Upper lobe of left lung (tissue), 6 donors: ENCODE results near the gene CRYBA2. TPM values are rescaled to one million over a fixed set of nuclear protein-coding genes. Genes with fewer than 3 reads are reported as not detected.

Experiments
- ATAC-seq, 2 donors: fragments of 200-7000 bp; cut with Tn5 transposase; one replicate each; pipeline ENCODE4 v1.9.1; 2022; ENCODE audit warnings: mild to moderate bottlenecking in 2 of 2, moderate library complexity in 2 of 2; ENCODE audit not compliant: low FRiP score in 2 of 2
- DNase-seq, 2 donors: peaks; one replicate each; pipeline ENCODE4 v3.0.0-alpha.2; 2019 to 2020
- H3K27ac ChIP-seq, 4 donors: fragments of 200-600 bp; sonication (generic); one replicate each; pipeline ENCODE4 v1.5.1; 2016 to 2019
- H3K27me3 ChIP-seq, 4 donors: fragments of 200-600 bp; sonication (generic); one replicate each; pipeline ENCODE4 v1.5.1; 2017 to 2019
- H3K36me3 ChIP-seq, 4 donors: fragments of 200-600 bp; sonication (generic); one replicate each; pipeline ENCODE4 v1.5.1; 2016 to 2019
- H3K4me1 ChIP-seq, 4 donors: fragments of 200-600 bp; sonication (generic); one replicate each; pipeline ENCODE4 v1.5.1; 2018 to 2019
- H3K4me3 ChIP-seq, 4 donors: fragments of 200-600 bp; sonication (generic); one replicate each; pipeline ENCODE4 v1.5.1; 2017 to 2019; ENCODE audit warnings: mild to moderate bottlenecking in 2 of 4, moderate library complexity in 1 of 4
- H3K9me3 ChIP-seq, 4 donors: fragments of 200-600 bp; sonication (generic); one replicate each; pipeline ENCODE4 v1.5.1; 2018 to 2019
- CTCF ChIP-seq, 6 experiments: fragments of 450-650 bp in 4 of 6; fragments of 200-600 bp in 2 of 6; sonication (generic) in 2 of 6; IDR thresholded peaks; one replicate each; pipeline ENCODE4 v1.5.1; 2016 to 2019; ENCODE audit warnings: antibody characterized with exemption in 6 of 6
- EP300 ChIP-seq, 4 donors: sonication (generic); formaldehyde crosslinking; IDR thresholded peaks; one replicate each; pipeline ENCODE4 v1.5.1; 2017; ENCODE audit warnings: antibody characterized with exemption in 4 of 4, control low read depth in 2 of 4
- POLR2A ChIP-seq, 4 donors: fragments of 450-650 bp; IDR thresholded peaks; one replicate each; pipeline ENCODE4 v1.5.1; 2016 to 2017; ENCODE audit warnings: antibody characterized with exemption in 4 of 4, mild to moderate bottlenecking in 2 of 4
- POLR2AphosphoS5 ChIP-seq, 2 donors: sonication (generic); formaldehyde crosslinking; IDR thresholded peaks; one replicate each; pipeline ENCODE4 v1.5.1; 2017; ENCODE audit warnings: antibody characterized with exemption in 2 of 2
- WGBS, 2 donors: methylation state at CpG; one replicate each; pipeline ENCODE4 v1.1.5; 2017 to 2018; 5-methylcytosine and 5-hydroxymethylcytosine counted together
- total RNA-seq, 6 donors: library from RNA; depleted of rRNA in 4 of 6; stranded (reverse); fragments of >200 nt in 4 of 6; gene quantifications; one replicate each; pipeline versions ENCODE4 v1.1.0 to v1.2.1, GENCODE V29; 2016 to 2021
- donor health status: DM: no; HTN: no; CAD: no; lungs with moderate emphysema.
- donor health status: DM: no; HTN: yes; CAD: no; lungs with severe emphysema.

Gene CRYBA2
- total RNA-seq, 6 donors from 2014 or later = not detected

- ATAC-seq (no peak), DNase-seq (no peak)
- Histone ChIP-seq H3K36me3 (no peaks in the 10 kb centered on the region), H3K27ac (no peak overlapping the region), H3K27me3 (no peaks in the 10 kb centered on the region), H3K9me3 (no peaks in the 10 kb centered on the region), H3K4me3 (no peak overlapping the region), H3K4me1 (peaks cover 0 to 11% (median 0%) of the 10 kb centered on the region in 4 donors)
- no peak for TF ChIP-seq CTCF (IDR thresholded peaks at IDR 0.05)
- no peak for TF ChIP-seq POLR2AphosphoS5 (IDR thresholded peaks at IDR 0.05)
- TF ChIP-seq POLR2A (IDR thresholded peaks at IDR 0.05) = no peak
- TF ChIP-seq EP300 (IDR thresholded peaks at IDR 0.05) = no peak
- WGBS, 2 donors = 88 to 91% methylated on average over 11 of the region's 11 CpGs
Measured at GRCh38 chr2:219016721-219017120, 23.5 kb upstream of the CRYBA2 start.

GRCh38 chr2:219010873-219011272, 17.7 kb upstream of the CRYBA2 start:
- WGBS, 2 donors = 86% methylated on average over 5 of the region's 5 CpGs
- H3K27me3 ChIP-seq = no peaks in the 10 kb centered on the region
- H3K9me3 ChIP-seq = no peaks in the 10 kb centered on the region
- no peak overlapping the region for H3K27ac ChIP-seq
- no peaks in the 10 kb centered on the region for H3K36me3 ChIP-seq
- ATAC-seq (no peak), DNase-seq (no peak)
- H3K4me3 ChIP-seq = no peak overlapping the region
- H3K4me1 ChIP-seq = no peaks in the 10 kb centered on the region
- TF ChIP-seq CTCF (IDR thresholded peaks at IDR 0.05) = no peak
- TF ChIP-seq POLR2AphosphoS5 (IDR thresholded peaks at IDR 0.05) = no peak
- no peak for TF ChIP-seq POLR2A (IDR thresholded peaks at IDR 0.05)
- TF ChIP-seq EP300 (IDR thresholded peaks at IDR 0.05) = no peak

GRCh38 chr2:219010162-219010756, 17.0 kb upstream of the CRYBA2 start:
- Histone ChIP-seq H3K4me3 (no peak overlapping the region), H3K27ac (no peak overlapping the region), H3K9me3 (no peaks in the 10 kb centered on the region), H3K4me1 (no peaks in the 10 kb centered on the region), H3K27me3 (peaks cover 0 to 3% (median 0%) of the 10 kb centered on the region in 4 donors), H3K36me3 (no peaks in the 10 kb centered on the region)
- DNase-seq = no peak
- ATAC-seq = peak in 1 of 2 donors; percentile 11
- 34 to 46% methylated on average over 3 to 6 of the region's 6 CpGs for WGBS, 2 donors
- TF ChIP-seq EP300 (IDR thresholded peaks at IDR 0.05) = no peak
- peak in 2 of 6 experiments; percentile 24 to 26 for TF ChIP-seq CTCF (IDR thresholded peaks at IDR 0.05)
- TF ChIP-seq POLR2AphosphoS5 (IDR thresholded peaks at IDR 0.05) = no peak

GRCh38 chr2:219009294-219009693, 16.1 kb upstream of the CRYBA2 start:
- no peak overlapping the region for H3K4me3 ChIP-seq
- TF ChIP-seq POLR2A (IDR thresholded peaks at IDR 0.05) (no peak), CTCF (IDR thresholded peaks at IDR 0.05) (no peak), POLR2AphosphoS5 (IDR thresholded peaks at IDR 0.05) (no peak), EP300 (IDR thresholded peaks at IDR 0.05) (no peak)
- no peaks in the 10 kb centered on the region for H3K9me3 ChIP-seq
- no peak overlapping the region for H3K27ac ChIP-seq
- DNase-seq (no peak), ATAC-seq (no peak)
- WGBS, 2 donors = 48 to 75% methylated on average over 2 of the region's 2 CpGs
- H3K4me1 ChIP-seq = no peaks in the 10 kb centered on the region
- no peaks in the 10 kb centered on the region for H3K36me3 ChIP-seq
- peaks cover 0 to 5% (median 0%) of the 10 kb centered on the region in 4 donors for H3K27me3 ChIP-seq

- no peak for DNase-seq
- no peak for TF ChIP-seq POLR2AphosphoS5 (IDR thresholded peaks at IDR 0.05)
- no peak for TF ChIP-seq EP300 (IDR thresholded peaks at IDR 0.05)
- TF ChIP-seq POLR2A (IDR thresholded peaks at IDR 0.05) = no peak
- no peak for TF ChIP-seq CTCF (IDR thresholded peaks at IDR 0.05)
- Histone ChIP-seq H3K27ac (no peak overlapping the region), H3K9me3 (no peaks in the 10 kb centered on the region), H3K36me3 (no peaks in the 10 kb centered on the region), H3K4me3 (no peak overlapping the region), H3K27me3 (peaks cover 2 to 48% (median 19%) of the 10 kb centered on the region in 4 donors), H3K4me1 (peaks cover 16 to 30% (median 22%) of the 10 kb centered on the region in 4 donors)
- no peak for ATAC-seq
- WGBS, 2 donors = 86 to 88% methylated on average over 3 of the region's 3 CpGs
Measured at GRCh38 chr2:219003979-219004378, 10.8 kb upstream of the CRYBA2 start.
